Effector memory CD8-positive, alpha-beta T cell (primary cell): Measurements from ENCODE around the gene CCDC8.

Source experiments
- ATAC-seq: fragments of 150-1000 bp; cut with Tn5 transposase; replicated peaks from 2 replicates; pipeline ENCODE4 v1.10.0; 2021; ENCODE audit warnings: mild to moderate bottlenecking, moderate library complexity
- DNase-seq, 3 experiments: peaks; one replicate each; pipeline ENCODE4 v3.0.0; 2021
- H3K27ac Mint-ChIP-seq, 2 donors: one replicate each; pipeline ENCODE4 v1.8.0; 2022; ENCODE audit warnings: mild to moderate bottlenecking in 2 of 2, mixed read lengths in 2 of 2, moderate library complexity in 2 of 2
- H3K27me3 Mint-ChIP-seq, 2 donors: one replicate each; pipeline ENCODE4 v1.8.0; 2022; ENCODE audit warnings: mixed read lengths in 2 of 2
- H3K36me3 Mint-ChIP-seq: one replicate; pipeline ENCODE4 v1.8.0; 2022; ENCODE audit warnings: mild to moderate bottlenecking, moderate library complexity, mixed read lengths; ENCODE audit not compliant: insufficient read depth
- H3K4me1 Mint-ChIP-seq, 2 donors: one replicate each; pipeline ENCODE4 v1.8.0; 2022; ENCODE audit warnings: low read depth in 2 of 2, mixed read lengths in 2 of 2
- H3K4me3 Mint-ChIP-seq, 2 donors: one replicate each; pipeline ENCODE4 v1.8.0; 2022; ENCODE audit warnings: mild to moderate bottlenecking in 2 of 2, mixed read lengths in 2 of 2, moderate library complexity in 2 of 2
- H3K9me3 Mint-ChIP-seq, 2 donors: one replicate each; pipeline ENCODE4 v1.8.0; 2022; ENCODE audit warnings: mixed read lengths in 2 of 2

CCDC8 gene

DNA sequence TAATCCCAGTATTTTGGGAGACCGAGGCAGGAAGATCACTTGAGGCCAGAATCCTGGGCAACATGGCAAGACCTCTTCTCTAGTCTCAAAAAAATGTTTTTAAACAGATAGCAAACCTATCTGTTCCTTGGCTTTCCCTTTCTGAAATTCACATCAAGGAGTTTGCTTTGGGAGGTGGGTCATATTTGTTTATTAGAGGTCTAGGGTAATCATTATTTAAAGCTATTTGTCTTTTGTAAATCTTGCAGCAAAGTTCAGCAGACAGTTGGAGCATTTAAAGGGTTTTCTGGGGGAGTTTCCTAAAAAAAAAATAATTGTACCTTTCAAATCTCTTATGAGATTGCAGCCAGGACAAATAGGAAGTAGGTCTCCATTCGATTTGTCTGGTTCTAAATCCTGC, 49.0 kb downstream of the CCDC8 start:
- peaks cover 11% of the 10 kb centered on the region for H3K36me3 Mint-ChIP-seq

GRCh38 chr19:46361915-46362314, 51.4 kb downstream of the CCDC8 start:
- H3K27me3 Mint-ChIP-seq: no peaks in the 10 kb centered on the region
- peak; percentile 99 for ATAC-seq
- H3K36me3 Mint-ChIP-seq: peaks cover 15% of the 10 kb centered on the region
- peak overlapping the region; percentile 57 to 76 for H3K4me3 Mint-ChIP-seq
- DNase-seq: no peak
- H3K9me3 Mint-ChIP-seq: no peaks in the 10 kb centered on the region
- H3K27ac Mint-ChIP-seq: no peak overlapping the region
- peaks cover 31 to 53% of the 10 kb centered on the region in 2 donors for H3K4me1 Mint-ChIP-seq

More for the DNA sequence above, 49.0 kb downstream of the CCDC8 start:
- ATAC-seq: no peak
- Mint-ChIP-seq H3K27me3 (no peaks in the 10 kb centered on the region), H3K4me1 (peaks cover 31 to 43% of the 10 kb centered on the region in 2 donors), H3K27ac (no peak overlapping the region), H3K4me3 (no peak overlapping the region), H3K9me3 (no peaks in the 10 kb centered on the region)
- DNase-seq: no peak
